Ovary (tissue), 9 donors: Measurements from ENCODE around the gene MCRIP1. TPM values are rescaled to one million over a fixed set of nuclear protein-coding genes. Genes with fewer than 3 reads are reported as not detected.

Experiments used
- DNase-seq, 5 donors: peaks; one replicate each; pipeline ENCODE4 v3.0.0-alpha.2; 2019 to 2020
- H3K27ac ChIP-seq, 2 donors: fragments of 200-600 bp; one replicate each; pipeline versions ENCODE4 v1.5.1 to v1.8.0; 2019 to 2022
- H3K27me3 ChIP-seq: fragments of 200-600 bp; one replicate; pipeline ENCODE4 v1.8.0; 2022
- H3K36me3 ChIP-seq: fragments of 200-600 bp; sonication (generic); one replicate; pipeline ENCODE4 v1.5.1; 2019
- H3K4me1 ChIP-seq: one replicate; pipeline ENCODE4 v1.8.1; 2013; ENCODE audit warnings: mild to moderate bottlenecking, moderate library complexity; ENCODE audit not compliant: insufficient read depth
- H3K4me3 ChIP-seq: fragments of 200-600 bp; sonication (generic); one replicate; pipeline ENCODE4 v1.5.1; 2017
- H3K9me3 ChIP-seq, 2 donors: fragments of 200-600 bp in 1 of 2; sonication (generic) in 1 of 2; one replicate each; pipeline versions ENCODE4 v1.5.1 to v1.8.1; 2013 to 2019; ENCODE audit warnings: mild to moderate bottlenecking in 1 of 2, moderate library complexity in 1 of 2
- EP300 ChIP-seq: sonication (generic); formaldehyde crosslinking; IDR thresholded peaks from one replicate; pipeline ENCODE4 v1.6.1; 2017; ENCODE audit warnings: antibody characterized with exemption
- POLR2A ChIP-seq: fragments of 450-650 bp; IDR thresholded peaks from one replicate; pipeline ENCODE4 v1.6.1; 2017; ENCODE audit warnings: antibody characterized with exemption, mild to moderate bottlenecking, moderate library complexity
- WGBS, 3 donors: extraction: QIAGEN DNeasy Blood & Tissue Kit in 1 of 3; methylation state at CpG; one replicate each; pipeline versions ENCODE4 v1.1.5 to v1.1.7; 2013 to 2017; 5-methylcytosine and 5-hydroxymethylcytosine counted together
- intact Hi-C, 4 donors: fragments of 100-400 bp; cut with DNase I; formaldehyde crosslinking; loops; one replicate each; pipeline versions ENCODE4 v1.11.0 to v1.15.1; 2022 to 2023
- polyA plus RNA-seq, 2 donors: library from polyadenylated mRNA; stranded (reverse); fragments of 200-250 nt in 1 of 2; fragments of 350-450 nt in 1 of 2; fragmentation: Illumina TruSeq in 1 of 2; extraction: RNeasy Lipid Tissue Mini Kit (QIAGEN cat#74804) in 1 of 2; gene quantifications; one replicate each; pipeline ENCODE4 v1.2.3, GENCODE V29; 2013 to 2014
- total RNA-seq, 7 donors: library from RNA; depleted of rRNA in 2 of 7; stranded (reverse); fragments of >200 nt in 2 of 7; fragmentation: NEBNext Ultra II Directional in 3 of 7; extraction: Animal tissue kit (Norgen Biotek cat#: 25700) in 3 of 7; gene quantifications; one replicate each; pipeline versions ENCODE4 v1.1.0 to v1.2.4, GENCODE V29; 2016 to 2023
- TF ChIP-seq, protein P1 (sequence below), 3 donors: fragments of 450-650 bp in 2 of 3; fragments of 200-600 bp in 1 of 3; IDR thresholded peaks; one replicate each; pipeline versions ENCODE4 v1.5.1 to v1.8.0; 2016 to 2022; ENCODE audit warnings: antibody characterized with exemption in 3 of 3, mild to moderate bottlenecking in 1 of 3
- donor health status: DM: no; HTN: no; CAD: no; lungs with moderate emphysema.
- donor health status: DM: no; HTN: no; CAD: no.
- donor health status: Bipolar disorder and iron deficiency.
- donor health status: DM: yes; HTN: yes; CAD: no.
- donor health status: DM: no; HTN: no; CAD: no.
- donor health status: DM: yes; HTN: yes; CAD: no.

MCRIP1 gene
- total and polyA plus RNA-seq, 9 donors = 0.30 to 135 (median 97.0) TPM

DNA sequence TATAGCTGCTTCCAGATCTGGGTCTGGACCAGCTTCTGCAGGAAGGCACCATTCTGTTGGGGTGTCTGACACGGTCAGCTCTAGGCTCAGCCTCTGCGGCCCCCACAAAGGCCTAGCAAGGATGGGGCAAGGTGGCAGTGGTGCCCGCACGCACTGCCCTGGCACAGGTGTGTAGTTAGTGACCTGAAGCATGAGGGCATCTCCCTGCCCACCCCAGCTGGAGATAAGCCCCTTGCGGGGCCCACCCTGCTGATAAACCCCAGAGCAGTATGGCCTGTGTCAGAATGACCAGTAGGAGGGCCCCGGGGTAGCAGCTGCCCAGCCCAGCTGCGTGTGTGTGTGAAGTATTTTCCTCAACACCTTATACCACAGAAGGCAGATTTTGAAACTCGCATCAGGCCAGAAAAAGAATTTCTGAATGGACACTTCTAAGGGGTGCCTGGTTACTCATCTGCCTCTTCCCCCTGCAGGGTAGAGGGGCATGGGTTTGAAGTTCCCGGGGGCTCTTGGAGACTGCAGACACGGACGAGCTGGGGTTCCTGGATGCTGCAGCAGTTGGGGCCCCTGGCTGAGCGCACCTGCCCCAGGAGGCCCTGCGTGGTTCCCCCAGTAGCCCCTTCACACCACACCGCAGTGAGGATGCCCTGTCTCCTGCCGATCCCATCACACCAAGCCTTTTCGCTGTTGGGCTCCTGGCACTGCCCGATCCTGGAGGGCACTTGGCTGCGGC is 33.5 kb upstream of the MCRIP1 start:
- H3K9me3 ChIP-seq = no peaks in the 10 kb centered on the region
- H3K4me3 ChIP-seq = no peak overlapping the region
- 49 to 65% (median 54%) methylated on average over 18 of the region's 18 CpGs for WGBS, 3 donors
- TF ChIP-seq, protein P1, sequence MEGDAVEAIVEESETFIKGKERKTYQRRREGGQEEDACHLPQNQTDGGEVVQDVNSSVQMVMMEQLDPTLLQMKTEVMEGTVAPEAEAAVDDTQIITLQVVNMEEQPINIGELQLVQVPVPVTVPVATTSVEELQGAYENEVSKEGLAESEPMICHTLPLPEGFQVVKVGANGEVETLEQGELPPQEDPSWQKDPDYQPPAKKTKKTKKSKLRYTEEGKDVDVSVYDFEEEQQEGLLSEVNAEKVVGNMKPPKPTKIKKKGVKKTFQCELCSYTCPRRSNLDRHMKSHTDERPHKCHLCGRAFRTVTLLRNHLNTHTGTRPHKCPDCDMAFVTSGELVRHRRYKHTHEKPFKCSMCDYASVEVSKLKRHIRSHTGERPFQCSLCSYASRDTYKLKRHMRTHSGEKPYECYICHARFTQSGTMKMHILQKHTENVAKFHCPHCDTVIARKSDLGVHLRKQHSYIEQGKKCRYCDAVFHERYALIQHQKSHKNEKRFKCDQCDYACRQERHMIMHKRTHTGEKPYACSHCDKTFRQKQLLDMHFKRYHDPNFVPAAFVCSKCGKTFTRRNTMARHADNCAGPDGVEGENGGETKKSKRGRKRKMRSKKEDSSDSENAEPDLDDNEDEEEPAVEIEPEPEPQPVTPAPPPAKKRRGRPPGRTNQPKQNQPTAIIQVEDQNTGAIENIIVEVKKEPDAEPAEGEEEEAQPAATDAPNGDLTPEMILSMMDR (IDR thresholded peaks at IDR 0.05) = no peak
- TF ChIP-seq EP300 = no peak
- intact Hi-C loops = no loop called here
- no peaks in the 10 kb centered on the region for H3K36me3 ChIP-seq
- no peaks in the 10 kb centered on the region for H3K27me3 ChIP-seq
- no peak for DNase-seq
- H3K4me1 ChIP-seq = peaks cover 10% of the 10 kb centered on the region
- H3K27ac ChIP-seq = no peak overlapping the region

DNA sequence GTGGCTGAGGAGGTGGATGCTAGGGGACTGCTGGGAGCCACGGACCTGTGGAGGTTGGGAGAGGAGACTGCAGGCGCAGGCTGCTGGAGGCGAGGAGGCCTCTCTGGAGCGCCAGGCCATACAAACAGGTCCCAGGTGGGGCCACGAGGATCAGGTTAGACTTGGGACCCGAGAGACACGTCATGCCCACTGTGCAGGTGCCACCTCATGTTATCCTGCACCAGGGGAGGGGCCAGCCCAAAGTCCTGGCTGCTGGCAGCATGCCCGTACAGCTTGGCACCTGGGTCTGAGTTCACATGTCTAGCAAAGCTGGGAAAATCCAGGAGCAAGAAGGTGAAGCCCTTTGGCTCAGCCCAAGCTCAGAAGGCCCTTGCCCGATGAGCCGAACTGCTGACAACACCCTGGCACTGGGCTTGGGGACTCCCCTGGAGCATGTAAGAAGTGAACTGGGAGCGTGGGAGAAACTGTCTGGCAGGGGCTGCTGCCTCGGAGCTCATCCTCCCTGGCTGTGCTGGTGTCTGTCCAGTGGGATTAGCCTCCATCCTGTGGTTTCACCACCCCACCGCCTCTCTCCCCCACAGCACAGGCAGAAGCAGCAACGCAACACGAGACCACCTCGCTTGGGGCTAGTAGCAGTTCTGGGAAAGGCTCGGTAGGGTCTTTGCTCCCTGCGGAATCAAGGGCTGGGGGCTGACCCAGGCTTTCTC is 32.8 kb upstream of the MCRIP1 start:
- intact Hi-C loops = no loop called here
- Histone ChIP-seq H3K4me1 (peaks cover 10% of the 10 kb centered on the region), H3K4me3 (no peak overlapping the region), H3K9me3 (no peaks in the 10 kb centered on the region), H3K36me3 (no peaks in the 10 kb centered on the region), H3K27ac (no peak overlapping the region), H3K27me3 (no peaks in the 10 kb centered on the region)
- 47 to 64% (median 53%) methylated on average over 16 to 18 of the region's 18 CpGs for WGBS, 3 donors
- peak in 2 of 5 donors; percentile 50 to 65 for DNase-seq
- TF ChIP-seq EP300 = no peak
- no peak for TF ChIP-seq POLR2A
- TF ChIP-seq, protein P1 (IDR thresholded peaks at IDR 0.05) = no peak

DNA sequence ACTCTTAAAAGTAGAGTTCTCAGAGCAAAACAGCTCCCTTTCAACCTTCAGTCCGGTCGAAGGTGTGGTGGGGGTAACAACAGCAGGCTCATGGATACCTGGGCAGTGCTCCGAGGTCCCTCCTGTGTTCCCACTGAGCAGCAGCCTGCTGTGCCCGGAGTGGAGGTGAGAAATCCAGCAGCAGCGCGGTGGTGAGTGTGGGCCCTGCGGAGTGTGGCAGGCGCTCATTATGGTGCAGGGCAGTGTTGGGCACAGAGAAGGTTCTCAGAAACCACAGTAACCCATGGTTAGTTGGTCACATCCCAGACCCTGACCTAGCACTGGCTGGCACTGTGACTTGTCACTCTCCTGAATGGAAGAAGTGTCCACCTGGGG is 32.3 kb upstream of the MCRIP1 start:
- intact Hi-C loops = no loop called here
- H3K27me3 ChIP-seq = no peaks in the 10 kb centered on the region
- no peak overlapping the region for H3K27ac ChIP-seq
- TF ChIP-seq POLR2A = no peak
- TF ChIP-seq, protein P1 (IDR thresholded peaks at IDR 0.05) = no peak
- no peak overlapping the region for H3K4me3 ChIP-seq
- peaks cover 10% of the 10 kb centered on the region for H3K4me1 ChIP-seq
- no peak for DNase-seq
- WGBS, 3 donors = 87 to 93% (median 91%) methylated on average over 8 of the region's 8 CpGs
- H3K9me3 ChIP-seq = no peaks in the 10 kb centered on the region
- no peaks in the 10 kb centered on the region for H3K36me3 ChIP-seq

DNA sequence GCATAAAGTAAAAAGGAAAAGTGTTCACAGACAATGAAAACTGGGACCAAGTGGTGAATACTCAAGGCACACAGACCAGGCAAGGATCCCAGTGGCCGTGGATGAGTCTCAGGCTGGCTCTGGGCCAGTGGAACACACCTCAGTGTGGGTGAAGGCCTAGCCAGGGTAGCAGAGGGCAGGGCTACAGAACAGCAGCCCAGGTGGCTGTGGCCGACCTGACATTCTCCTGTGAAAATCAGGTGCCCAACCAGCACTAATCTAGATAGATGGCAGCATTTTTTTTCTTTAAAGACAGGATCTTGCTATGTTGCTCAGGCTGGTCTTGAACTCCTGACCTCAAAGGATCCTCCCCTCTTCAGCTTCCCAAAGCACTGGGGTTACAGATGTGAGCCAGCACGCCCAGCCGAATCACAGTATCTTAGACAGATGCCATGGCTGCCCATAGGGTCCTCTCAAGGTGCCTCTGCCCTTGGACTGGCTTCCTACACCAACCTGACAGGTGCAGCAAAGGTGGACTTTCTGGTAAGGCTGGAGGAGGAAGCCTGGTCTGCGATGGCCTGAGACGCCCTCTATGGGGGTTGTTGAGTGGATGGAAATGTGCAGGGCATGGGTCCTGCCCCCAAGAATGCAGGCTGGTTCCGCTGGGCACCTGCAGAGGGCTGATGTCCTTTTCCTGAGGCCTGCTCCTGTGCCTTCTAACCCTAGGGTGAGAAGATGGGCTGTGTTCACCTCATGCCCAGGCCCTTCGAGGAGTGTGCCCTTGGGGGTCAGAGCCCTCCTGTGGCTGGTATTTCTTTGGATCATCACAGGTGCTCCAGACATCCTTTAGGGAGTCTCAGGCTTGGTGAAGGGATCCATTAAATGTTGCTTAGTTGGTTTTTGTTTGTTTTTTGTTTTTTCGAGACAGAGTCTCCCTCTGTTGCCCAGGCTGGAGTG is 31.0 kb upstream of the MCRIP1 start:
- WGBS, 3 donors = 63 to 77% (median 63%) methylated on average over 9 of the region's 9 CpGs
- Histone ChIP-seq H3K4me3 (no peak overlapping the region), H3K9me3 (no peaks in the 10 kb centered on the region), H3K36me3 (no peaks in the 10 kb centered on the region), H3K4me1 (peaks cover 8% of the 10 kb centered on the region), H3K27ac (no peak overlapping the region), H3K27me3 (no peaks in the 10 kb centered on the region)
- intact Hi-C loops = no loop called here
- no peak for DNase-seq
- no peak for TF ChIP-seq EP300
- TF ChIP-seq POLR2A = no peak
- TF ChIP-seq, protein P1 (IDR thresholded peaks at IDR 0.05) = no peak
